Pancreas (tissue), 10 donors: ENCODE results near the gene DPYSL5. TPM values are rescaled to one million over a fixed set of nuclear protein-coding genes. Genes with fewer than 3 reads are reported as not detected.

Experiments
- ATAC-seq, 4 donors: fragments of 200-7000 bp; cut with Tn5 transposase; one replicate each; pipeline versions ENCODE4 v1.8.0 to v1.9.1; 2020; ENCODE audit warnings: mild to moderate bottlenecking in 4 of 4, moderate library complexity in 4 of 4
- DNase-seq, 6 donors: peaks; one replicate each; pipeline ENCODE4 v3.0.0-alpha.2; 2020
- FAIRE-seq: peaks from 2 replicates; lab custom pipeline; 2012; peaks lifted over from hg19 to GRCh38; lab: Jason Lieb, UNC
- H3K27ac ChIP-seq, 4 donors: fragments of 200-600 bp; sonication (generic); 1 replicate in 3 of 4; 2 replicates in 1 of 4; pipeline versions ENCODE4 v1.5.0 to v1.8.0; 2020
- H3K27me3 ChIP-seq, 4 donors: fragments of 200-600 bp; one replicate each; pipeline ENCODE4 v1.8.0; 2021
- H3K36me3 ChIP-seq, 3 donors: fragments of 200-600 bp; sonication (generic) in 1 of 3; one replicate each; pipeline versions ENCODE4 v1.5.0 to v1.8.0; 2020 to 2021
- H3K4me1 ChIP-seq, 3 donors: fragments of 200-600 bp; one replicate each; pipeline ENCODE4 v1.8.0; 2021
- H3K4me3 ChIP-seq, 4 donors: fragments of 200-600 bp; sonication (generic) in 2 of 4; one replicate each; pipeline versions ENCODE4 v1.5.0 to v1.8.0; 2020 to 2021
- H3K9me3 ChIP-seq, 4 donors: fragments of 200-600 bp; one replicate each; pipeline ENCODE4 v1.8.0; 2021
- CTCF ChIP-seq, 4 donors: fragments of 200-600 bp; sonication (generic) in 3 of 4; IDR thresholded peaks; one replicate each; pipeline versions ENCODE4 v1.5.0 to v1.8.0; 2021; ENCODE audit warnings: antibody characterized with exemption in 4 of 4
- WGBS, 2 donors: extraction: QIAGEN DNeasy Blood & Tissue Kit; methylation state at CpG; one replicate each; pipeline ENCODE4 v1.1.7; 2013; 5-methylcytosine and 5-hydroxymethylcytosine counted together
- intact Hi-C, 3 donors: fragments of 100-400 bp; cut with DNase I; formaldehyde crosslinking; loops; one replicate each; pipeline versions ENCODE4 v1.11.1 to v1.14.2; 2022
- polyA plus RNA-seq, 2 donors: library from polyadenylated mRNA; stranded (reverse); fragments of 200-250 nt; gene quantifications; one replicate each; pipeline ENCODE4 v1.2.3, GENCODE V29; 2013
- total RNA-seq, 6 donors: library from RNA; stranded (reverse); fragmentation: NEBNext Ultra II Directional in 4 of 6; extraction: Animal tissue kit (Norgen Biotek cat#: 25700) in 4 of 6; gene quantifications; one replicate each; pipeline versions ENCODE4 v1.2.1 to v1.2.4, GENCODE V29; 2021 to 2023
- donor health status: healthy with polysubstance abuse.
- donor health status: DM: no; HTN: no; CAD: no; lungs with moderate emphysema.
- donor health status: DM: no; HTN: no; CAD: no.
- donor health status: control.
- donor health status: control.
- donor health status: Bipolar disorder and iron deficiency.
- donor health status: DM: yes; HTN: yes; CAD: no.
- donor health status: DM: no; HTN: no; CAD: no.
- donor health status: DM: no; HTN: no; CAD: no.
- donor health status: DM: yes; HTN: yes; CAD: no.

Gene DPYSL5
- total and polyA plus RNA-seq, 8 donors: 0.02 to 0.12 (median 0.09) TPM; not detected in 5

GRCh38 chr2:26957041-26957440 is 109.1 kb downstream of the DPYSL5 start:
- no peak for DNase-seq
- FAIRE-seq: no peak
- Histone ChIP-seq H3K36me3 (no peaks in the 10 kb centered on the region), H3K4me1 (no peaks in the 10 kb centered on the region), H3K27ac (no peak overlapping the region), H3K27me3 (no peaks in the 10 kb centered on the region), H3K4me3 (no peak overlapping the region), H3K9me3 (no peaks in the 10 kb centered on the region)
- no peak for TF ChIP-seq CTCF (IDR thresholded peaks at IDR 0.05)
- ATAC-seq: no peak
- intact Hi-C loops: no loop called here
- 46% methylated on average over 3 of the region's 3 CpGs for WGBS, 2 donors

GRCh38 chr2:26957534-26957933 is 109.6 kb downstream of the DPYSL5 start:
- no peak for TF ChIP-seq CTCF (IDR thresholded peaks at IDR 0.05)
- Histone ChIP-seq H3K27me3 (no peaks in the 10 kb centered on the region), H3K9me3 (no peaks in the 10 kb centered on the region), H3K4me1 (no peaks in the 10 kb centered on the region), H3K36me3 (no peaks in the 10 kb centered on the region), H3K27ac (no peak overlapping the region), H3K4me3 (no peak overlapping the region)
- DNase-seq (no peak), ATAC-seq (no peak), FAIRE-seq (no peak)
- WGBS, 2 donors: 57 to 67% methylated on average over 3 of the region's 3 CpGs
- intact Hi-C loops: no loop called here

- no peaks in the 10 kb centered on the region for H3K36me3 ChIP-seq
- no peaks in the 10 kb centered on the region for H3K4me1 ChIP-seq
- H3K27ac ChIP-seq: no peak overlapping the region
- H3K4me3 ChIP-seq: no peak overlapping the region
- ATAC-seq (no peak), DNase-seq (no peak), FAIRE-seq (no peak)
- no peaks in the 10 kb centered on the region for H3K27me3 ChIP-seq
- intact Hi-C loops: no loop called here
- 91 to 95% methylated on average over 2 of the region's 2 CpGs for WGBS, 2 donors
- TF ChIP-seq CTCF (IDR thresholded peaks at IDR 0.05): no peak
- no peaks in the 10 kb centered on the region for H3K9me3 ChIP-seq
Measured at GRCh38 chr2:26959331-26959730, 111.4 kb downstream of the DPYSL5 start.

GRCh38 chr2:26964446-26965130 is 116.7 kb downstream of the DPYSL5 start:
- FAIRE-seq (no peak), DNase-seq (no peak), ATAC-seq (no peak)
- no peaks in the 10 kb centered on the region for H3K27me3 ChIP-seq
- intact Hi-C loops: loop anchor here in 2 of 3 donors (5.0 to 10.0 kb wide), 3 partner anchors 53 to 120 kb away; partner anchors contain the start of gene KHK (in 1 of the 2)
- WGBS, 2 donors: 54 to 62% methylated on average over 3 of the region's 3 CpGs
- H3K9me3 ChIP-seq: no peaks in the 10 kb centered on the region
- no peak for TF ChIP-seq CTCF (IDR thresholded peaks at IDR 0.05)
- H3K36me3 ChIP-seq: no peaks in the 10 kb centered on the region
- H3K27ac ChIP-seq: no peak overlapping the region
- H3K4me3 ChIP-seq: no peak overlapping the region
- no peaks in the 10 kb centered on the region for H3K4me1 ChIP-seq

- 62 to 72% methylated on average over 3 of the region's 3 CpGs for WGBS, 2 donors
- Histone ChIP-seq H3K27ac (no peak overlapping the region), H3K27me3 (no peaks in the 10 kb centered on the region), H3K4me1 (peaks cover 0 to 13% (median 5%) of the 10 kb centered on the region in 3 donors), H3K4me3 (no peak overlapping the region), H3K36me3 (no peaks in the 10 kb centered on the region), H3K9me3 (no peaks in the 10 kb centered on the region)
- no peak for ATAC-seq
- no peak for FAIRE-seq
- DNase-seq: no peak
- intact Hi-C loops: loop anchor here in 1 of 3 donors (10.0 kb wide), 1 partner anchor 117 kb away; the partner anchor contains the start of gene KHK
- TF ChIP-seq CTCF (IDR thresholded peaks at IDR 0.05): no peak
Measured at GRCh38 chr2:26968001-26968400, 120.1 kb downstream of the DPYSL5 start.
